NCI-H2196 (cell line): ENCODE measurements around the gene NPAS3.

ENCODE experiments used
- DNase-seq: peaks from one replicate; lab custom pipeline; 2025; ENCODE audit not compliant: unreplicated experiment; lab: John Stamatoyannopoulos, UW

The NPAS3 gene

GRCh38 chr14:33611405-33612196 is 672.9 kb downstream of the NPAS3 start:
- DNase-seq: no peak

GRCh38 chr14:33612197-33612505 is 673.5 kb downstream of the NPAS3 start:
- DNase-seq: no peak

- peak; percentile 9 for DNase-seq
Observed at GRCh38 chr14:33617154-33617553, 678.5 kb downstream of the NPAS3 start.

GRCh38 chr14:33618361-33619105 is 679.9 kb downstream of the NPAS3 start:
- DNase-seq: no peak

- DNase-seq: no peak
Observed at GRCh38 chr14:33622496-33622895, 683.8 kb downstream of the NPAS3 start.

GRCh38 chr14:33629792-33630191 is 691.1 kb downstream of the NPAS3 start:
- no peak for DNase-seq

- DNase-seq: no peak
Observed at GRCh38 chr14:33631021-33631420, 692.3 kb downstream of the NPAS3 start.

GRCh38 chr14:33631441-33631840 is 692.8 kb downstream of the NPAS3 start:
- DNase-seq: no peak

- no peak for DNase-seq
Observed at GRCh38 chr14:33634631-33635030, 696.0 kb downstream of the NPAS3 start.

GRCh38 chr14:33636716-33637115 is 698.0 kb downstream of the NPAS3 start:
- DNase-seq: no peak

- no peak for DNase-seq
Observed at GRCh38 chr14:33642080-33642479, 703.4 kb downstream of the NPAS3 start.

GRCh38 chr14:33642691-33643244 is 704.1 kb downstream of the NPAS3 start:
- DNase-seq: no peak

- no peak for DNase-seq
Observed at GRCh38 chr14:33643426-33644181, 704.9 kb downstream of the NPAS3 start.

- DNase-seq: no peak
Observed at GRCh38 chr14:33646692-33647260, 708.1 kb downstream of the NPAS3 start.

- no peak for DNase-seq
Observed at GRCh38 chr14:33647385-33647786, 708.7 kb downstream of the NPAS3 start.

GRCh38 chr14:33650430-33650829 is 711.8 kb downstream of the NPAS3 start:
- DNase-seq: no peak

GRCh38 chr14:33652566-33653307 is 714.1 kb downstream of the NPAS3 start:
- DNase-seq: no peak

GRCh38 chr14:33653308-33653695 is 714.6 kb downstream of the NPAS3 start:
- no peak for DNase-seq

- no peak for DNase-seq
Observed at GRCh38 chr14:33655421-33655820, 716.7 kb downstream of the NPAS3 start.

GRCh38 chr14:33657476-33657875 is 718.8 kb downstream of the NPAS3 start:
- DNase-seq: no peak

- DNase-seq: no peak
Observed at GRCh38 chr14:33660248-33660647, 721.6 kb downstream of the NPAS3 start.
